GM12873 (cell line): ENCODE measurements around the gene GPATCH1.
A peak's percentile ranks its signal among the peaks of the same experiment; 100 is the strongest.

Source experiments
- TF ChIP-seq, protein P1 (sequence below): IDR thresholded peaks from 2 replicates; pipeline ENCODE4 v1.5.1; 2012; ENCODE audit warnings: low read depth, mild to moderate bottlenecking, moderate library complexity, low read length, control low read depth; ENCODE audit not compliant: insufficient read depth; ENCODE audit errors: missing control alignments

GPATCH1 gene

DNA sequence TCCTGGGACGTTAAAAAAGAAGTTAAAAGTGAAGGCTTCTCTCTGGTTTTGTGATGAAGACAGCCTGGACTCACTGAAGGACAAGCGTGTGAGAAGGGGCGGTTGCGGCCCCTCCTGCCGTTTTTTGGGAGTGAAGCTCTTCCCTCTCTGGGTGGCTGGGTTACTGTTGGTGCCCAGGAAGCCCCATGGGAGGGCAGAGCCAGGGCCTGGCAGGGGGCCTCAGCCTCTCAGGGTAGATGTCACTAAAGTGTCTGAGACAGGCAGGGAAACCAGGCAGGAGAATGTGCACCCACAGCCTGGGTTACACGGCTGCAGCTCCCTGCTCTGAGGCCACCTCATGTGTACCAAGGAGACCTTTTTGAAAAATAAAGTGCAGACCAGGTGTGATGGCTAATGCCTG is 49.5 kb downstream of the GPATCH1 start:
- TF ChIP-seq, protein P1, sequence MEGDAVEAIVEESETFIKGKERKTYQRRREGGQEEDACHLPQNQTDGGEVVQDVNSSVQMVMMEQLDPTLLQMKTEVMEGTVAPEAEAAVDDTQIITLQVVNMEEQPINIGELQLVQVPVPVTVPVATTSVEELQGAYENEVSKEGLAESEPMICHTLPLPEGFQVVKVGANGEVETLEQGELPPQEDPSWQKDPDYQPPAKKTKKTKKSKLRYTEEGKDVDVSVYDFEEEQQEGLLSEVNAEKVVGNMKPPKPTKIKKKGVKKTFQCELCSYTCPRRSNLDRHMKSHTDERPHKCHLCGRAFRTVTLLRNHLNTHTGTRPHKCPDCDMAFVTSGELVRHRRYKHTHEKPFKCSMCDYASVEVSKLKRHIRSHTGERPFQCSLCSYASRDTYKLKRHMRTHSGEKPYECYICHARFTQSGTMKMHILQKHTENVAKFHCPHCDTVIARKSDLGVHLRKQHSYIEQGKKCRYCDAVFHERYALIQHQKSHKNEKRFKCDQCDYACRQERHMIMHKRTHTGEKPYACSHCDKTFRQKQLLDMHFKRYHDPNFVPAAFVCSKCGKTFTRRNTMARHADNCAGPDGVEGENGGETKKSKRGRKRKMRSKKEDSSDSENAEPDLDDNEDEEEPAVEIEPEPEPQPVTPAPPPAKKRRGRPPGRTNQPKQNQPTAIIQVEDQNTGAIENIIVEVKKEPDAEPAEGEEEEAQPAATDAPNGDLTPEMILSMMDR: no peak

DNA sequence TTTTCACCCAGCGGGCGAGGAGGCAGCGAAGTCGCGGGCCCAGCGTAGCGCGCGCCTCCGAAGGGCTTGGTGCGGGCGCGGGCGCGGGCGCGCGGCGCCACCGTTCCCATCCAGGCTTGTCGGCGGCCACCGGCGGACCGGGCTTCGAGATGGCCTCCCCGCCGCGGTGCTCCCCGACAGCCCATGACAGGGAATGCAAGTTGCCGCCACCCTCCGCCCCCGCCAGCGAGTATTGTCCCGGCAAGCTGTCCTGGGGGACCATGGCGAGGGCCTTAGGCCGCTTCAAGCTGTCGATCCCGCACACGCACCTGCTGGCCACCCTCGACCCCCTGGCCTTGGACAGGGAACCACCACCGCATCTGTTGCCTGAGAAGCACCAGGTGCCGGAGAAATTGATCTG is 51.0 kb downstream of the GPATCH1 start, which contains the start of gene WDR88:
TSS of gene WDR88 (plus strand) at position 94 of the 400 bp plus-strand sequence. CDS start at position 150, 56 bp downstream.
- TF ChIP-seq, protein P1: no peak

DNA sequence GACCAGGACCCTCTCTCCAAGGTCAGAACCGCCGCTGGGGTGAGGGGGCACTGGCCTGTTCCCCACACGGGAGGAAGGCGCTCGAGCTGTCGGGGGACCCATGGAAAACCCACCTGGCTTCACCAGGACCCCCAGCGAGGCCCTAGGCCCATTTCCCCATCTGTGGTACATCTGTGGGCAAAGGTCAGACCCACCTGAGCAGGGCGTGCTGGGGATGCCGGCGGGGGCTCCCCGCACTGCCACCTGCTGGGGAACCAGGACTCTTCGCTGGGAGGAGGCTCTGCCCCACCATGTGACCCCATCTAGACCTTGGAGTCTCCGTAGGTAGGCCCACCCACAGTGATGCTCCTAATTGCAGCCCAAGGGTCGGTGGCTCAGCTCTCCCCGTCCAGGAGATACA is 51.4 kb downstream of the GPATCH1 start:
- TF ChIP-seq, protein P1: peak; percentile 30

DNA sequence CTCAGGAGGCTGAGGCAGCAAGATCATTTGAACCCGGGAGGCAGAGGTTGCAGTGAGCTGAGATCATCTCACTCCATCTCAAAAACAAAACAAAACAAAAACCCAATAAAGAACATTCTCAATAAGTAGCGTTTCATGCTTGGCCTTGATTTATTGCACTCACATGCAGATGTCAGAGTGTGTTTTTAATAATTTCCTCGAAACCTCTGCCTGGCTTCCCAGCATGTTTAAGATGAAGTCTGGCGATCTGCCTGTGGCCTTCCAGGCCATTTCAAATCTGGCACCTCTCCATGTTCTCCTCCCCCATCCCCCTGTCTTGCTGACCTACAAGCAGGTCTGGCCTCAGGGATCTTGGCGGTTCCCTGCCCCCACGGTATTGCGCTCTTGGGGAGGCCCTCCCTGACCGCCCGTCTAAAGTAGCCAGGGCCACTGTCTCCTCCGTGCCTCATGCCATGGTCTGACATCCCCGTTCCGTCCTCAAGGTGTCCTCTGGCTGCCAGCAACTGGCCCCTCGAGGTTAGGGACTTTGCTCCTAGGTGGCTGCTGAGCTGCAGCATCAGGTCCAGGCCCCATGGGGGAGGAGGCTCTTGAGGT is 52.6 kb downstream of the GPATCH1 start:
- TF ChIP-seq, protein P1: no peak

DNA sequence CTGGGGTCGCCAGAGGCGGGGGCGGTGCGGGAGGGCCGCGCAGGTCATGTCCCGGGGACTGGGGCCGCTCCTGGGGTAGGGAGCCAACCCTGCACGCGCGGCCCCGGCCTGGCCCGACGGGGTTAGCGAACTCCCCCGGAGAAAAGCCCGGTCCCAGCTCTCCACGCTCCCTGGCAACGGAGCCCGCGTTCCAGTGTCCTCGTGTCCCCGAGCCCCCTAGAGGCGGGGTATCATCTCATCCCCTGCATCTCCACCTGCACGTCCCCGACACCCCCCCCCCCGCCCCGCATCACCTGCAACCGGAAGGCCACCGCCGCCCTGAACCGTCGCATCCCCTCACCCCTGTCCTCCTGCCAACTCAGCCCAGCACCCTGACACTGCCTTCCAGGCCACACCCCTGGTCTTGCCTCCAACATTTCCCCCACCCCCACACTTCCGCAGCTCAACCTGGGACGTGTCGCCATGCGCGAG is 53.6 kb downstream of the GPATCH1 start:
- TF ChIP-seq, protein P1: no peak

DNA sequence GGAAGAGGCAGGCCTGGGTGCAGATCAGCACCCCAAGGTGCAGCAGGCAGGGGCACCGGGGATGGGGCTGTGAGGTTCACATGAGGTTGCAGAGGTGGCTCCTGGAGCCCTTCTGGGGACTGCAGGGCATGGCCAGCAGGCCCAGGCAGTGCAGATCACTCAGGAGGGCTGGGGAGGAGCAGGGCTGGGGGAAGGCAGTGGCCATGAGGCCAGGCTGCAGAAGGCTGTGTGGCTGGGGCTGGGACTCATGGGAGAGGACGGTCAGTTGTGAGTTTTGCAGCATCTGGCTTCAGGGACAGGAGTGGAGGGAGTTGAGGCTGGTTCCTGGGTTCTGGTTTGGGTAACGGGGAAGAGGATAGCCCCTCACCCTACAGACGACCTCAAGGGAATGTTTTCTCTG is 58.2 kb downstream of the GPATCH1 start:
- TF ChIP-seq, protein P1: no peak

DNA sequence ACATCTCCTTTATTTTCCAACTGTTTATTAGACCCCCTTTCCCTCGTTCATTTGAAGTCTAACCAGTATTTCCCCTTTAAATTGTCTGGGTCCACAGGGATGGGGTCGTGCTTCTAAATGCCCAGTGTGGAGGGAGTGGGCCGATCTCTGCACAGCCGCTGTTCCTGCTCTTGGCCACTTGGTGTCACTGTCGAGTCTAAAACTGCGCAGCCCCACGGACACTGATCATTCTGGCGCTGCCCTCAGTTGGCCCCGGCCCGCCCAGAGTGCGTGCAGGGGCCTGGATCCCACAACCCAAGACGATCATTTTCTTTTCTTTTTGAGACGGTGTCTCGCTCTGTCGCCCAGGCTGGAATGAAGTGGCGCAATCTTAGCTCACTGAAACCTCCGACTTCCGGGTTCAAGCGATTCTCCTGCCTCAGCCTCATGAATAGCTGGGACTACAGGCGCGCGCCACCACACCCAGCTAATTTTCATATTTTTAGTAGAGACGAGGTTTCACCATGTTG is 63.0 kb downstream of the GPATCH1 start:
- TF ChIP-seq, protein P1: peak; percentile 96
